HuH-7 (cell line): ENCODE results near the gene EYS.
"Not testable (repeated sequence)": the region's sequence is repeated elsewhere in the genome, so short reads cannot be mapped to it uniquely, and the experiment has no call there.

ENCODE experiments used
- DNase-seq: peaks from one replicate; pipeline ENCODE4 v3.0.0; 2011; ENCODE audit warnings: low spot score

The EYS gene

DNA sequence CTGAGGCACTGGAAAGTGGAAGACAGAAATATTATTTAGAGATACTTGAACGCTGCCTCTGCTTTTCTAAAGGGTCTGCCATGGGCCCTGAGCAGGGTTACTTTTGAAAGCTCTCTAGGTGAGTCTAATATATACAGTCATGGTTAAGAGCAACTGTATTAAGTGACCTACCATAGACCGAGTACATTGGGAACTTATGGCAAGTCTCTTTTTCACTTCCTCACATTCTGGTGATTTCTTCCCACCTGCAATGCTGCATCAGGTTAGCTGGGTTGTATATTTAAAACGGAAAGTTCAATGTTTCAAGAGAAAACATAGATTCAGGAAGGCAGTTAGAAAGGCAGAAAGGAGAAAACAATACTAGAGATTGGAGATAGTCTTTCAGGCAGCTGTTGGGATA is 1916.7 kb downstream of the EYS start:
- DNase-seq, result no peak

DNA sequence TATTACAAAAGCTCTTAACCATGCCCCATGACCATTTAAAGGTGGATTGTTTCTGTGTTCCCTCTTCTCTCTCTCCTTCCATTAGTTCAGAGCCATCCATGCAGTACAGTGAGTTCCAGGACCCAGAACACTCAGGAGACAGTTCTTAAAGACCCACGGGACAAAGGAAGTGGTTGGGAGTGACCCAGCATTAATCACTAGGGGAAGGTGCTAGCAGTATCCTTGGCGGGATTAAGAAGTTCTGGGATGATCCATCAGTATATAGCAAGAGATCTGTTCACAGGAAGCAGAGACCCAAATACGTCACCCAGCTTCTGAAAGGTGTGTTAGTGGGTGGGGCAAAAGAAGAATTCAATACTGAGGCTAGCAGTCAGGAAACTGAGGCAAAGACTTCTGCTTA is 1917.3 kb downstream of the EYS start:
- no peak for DNase-seq

DNA sequence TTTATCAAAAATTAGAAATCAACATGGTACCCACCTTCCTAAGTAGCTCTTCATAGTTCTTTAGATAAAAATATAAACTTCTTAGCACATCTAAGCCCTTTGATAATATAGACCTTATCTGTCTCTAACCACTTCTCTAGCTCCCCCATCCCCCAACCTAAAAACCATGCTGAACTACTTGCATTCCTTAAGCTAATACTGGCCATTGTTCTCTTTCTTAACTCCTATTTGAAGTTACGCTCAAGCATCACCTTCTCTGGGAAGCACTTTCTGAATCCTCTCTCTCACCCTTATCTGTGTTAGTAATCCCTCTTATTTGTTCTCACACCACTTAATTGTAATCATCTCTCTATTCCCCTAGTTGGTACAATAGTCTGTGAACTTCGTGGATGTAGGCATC is 1918.5 kb downstream of the EYS start:
- no peak for DNase-seq

DNA sequence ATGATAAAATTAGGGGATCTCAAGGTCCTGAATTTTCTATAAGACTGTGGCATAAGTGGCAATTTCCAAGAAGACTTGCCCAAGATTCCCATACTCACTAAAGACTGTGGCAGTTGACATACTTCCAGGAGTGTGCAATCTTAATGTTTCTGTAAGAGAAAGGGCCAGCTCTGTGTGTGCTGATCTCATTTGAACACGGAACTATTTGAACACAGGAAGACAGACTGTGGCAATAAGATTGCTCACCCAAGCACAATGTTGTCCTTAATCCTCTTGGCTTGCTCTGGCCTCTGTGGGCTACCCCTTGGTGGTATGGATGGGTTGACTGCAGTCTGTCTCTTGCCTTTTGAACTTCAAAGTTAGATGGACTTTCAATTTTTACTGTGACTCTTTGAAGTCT is 1920.0 kb downstream of the EYS start:
- DNase-seq, result no peak

DNA sequence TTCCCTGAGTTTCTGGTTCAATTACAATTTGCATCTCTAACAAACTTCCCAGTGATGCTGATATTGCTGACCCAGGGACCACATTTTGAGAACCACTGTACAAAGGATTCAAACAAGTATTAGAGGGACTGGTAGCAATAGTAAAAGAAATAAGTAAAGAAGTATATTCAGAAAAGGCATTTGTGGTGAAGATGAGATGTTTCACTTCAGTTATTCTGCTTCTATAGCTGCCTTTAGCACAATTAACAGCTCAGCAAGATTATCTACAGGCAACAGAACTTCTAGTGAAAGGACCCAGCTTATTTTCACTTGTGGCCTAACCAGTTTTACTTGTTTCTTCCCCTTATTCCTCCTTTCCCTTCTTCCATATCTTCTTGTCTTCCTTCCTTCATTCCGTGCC is 1922.0 kb downstream of the EYS start:
- no peak for DNase-seq

DNA sequence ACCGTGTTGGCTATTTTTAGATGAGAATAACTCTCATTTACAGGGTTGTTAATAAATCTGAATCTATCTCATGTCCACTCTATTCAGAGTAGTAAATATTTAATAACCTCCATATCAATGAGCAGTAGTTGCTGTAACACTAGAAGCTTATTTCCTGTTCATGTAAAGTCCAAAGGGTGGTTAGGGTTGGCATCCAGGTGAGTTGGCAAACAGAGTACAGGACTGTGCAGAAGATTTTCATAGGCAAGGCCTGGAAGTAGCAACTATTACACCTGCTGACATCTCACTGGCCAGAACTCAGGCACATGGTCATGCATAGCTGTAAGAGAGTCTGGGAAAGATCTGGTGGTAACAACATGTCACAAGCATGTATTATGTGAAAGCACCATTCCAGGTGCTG is 1923.9 kb downstream of the EYS start:
- no peak for DNase-seq

DNA sequence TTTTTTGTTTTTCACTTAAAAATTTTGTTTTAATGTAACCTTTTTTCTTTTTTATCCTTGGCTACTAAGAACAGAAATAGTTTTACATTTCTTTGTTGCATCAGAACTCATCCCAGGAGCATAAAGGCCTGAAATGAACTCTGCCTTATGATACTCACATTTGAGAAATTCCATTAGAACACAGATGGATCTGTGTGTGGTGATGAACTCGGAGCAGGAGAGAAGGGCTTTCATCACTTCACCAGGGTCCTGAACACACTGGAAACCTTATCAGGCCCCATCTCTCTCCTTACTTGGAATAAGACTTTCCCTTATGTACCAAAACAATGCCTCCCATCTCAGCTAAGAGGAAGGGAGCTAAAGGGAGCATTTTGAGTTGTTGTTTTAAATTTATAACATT is 1932.1 kb downstream of the EYS start:
- DNase-seq, result no peak

DNA sequence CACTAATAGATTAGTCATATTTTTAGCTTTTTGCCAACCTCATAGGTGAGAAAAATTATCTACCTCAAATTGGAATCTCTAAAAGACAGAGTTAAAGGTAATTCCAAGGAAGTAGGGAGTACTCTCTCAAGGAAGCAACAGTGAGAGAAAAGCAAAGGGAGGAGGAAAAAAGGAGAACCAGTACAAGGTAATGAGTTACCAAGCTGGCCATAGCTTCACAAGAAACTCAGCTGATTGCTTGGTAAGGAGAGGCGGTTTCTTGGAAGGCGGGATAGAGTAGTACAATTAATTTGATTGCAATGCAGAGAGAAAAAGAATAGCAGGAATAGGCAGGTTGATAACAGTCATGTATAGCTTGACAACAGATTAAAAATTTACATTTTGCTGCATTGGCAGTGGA is 1933.8 kb downstream of the EYS start:
- DNase-seq, result no peak

DNA sequence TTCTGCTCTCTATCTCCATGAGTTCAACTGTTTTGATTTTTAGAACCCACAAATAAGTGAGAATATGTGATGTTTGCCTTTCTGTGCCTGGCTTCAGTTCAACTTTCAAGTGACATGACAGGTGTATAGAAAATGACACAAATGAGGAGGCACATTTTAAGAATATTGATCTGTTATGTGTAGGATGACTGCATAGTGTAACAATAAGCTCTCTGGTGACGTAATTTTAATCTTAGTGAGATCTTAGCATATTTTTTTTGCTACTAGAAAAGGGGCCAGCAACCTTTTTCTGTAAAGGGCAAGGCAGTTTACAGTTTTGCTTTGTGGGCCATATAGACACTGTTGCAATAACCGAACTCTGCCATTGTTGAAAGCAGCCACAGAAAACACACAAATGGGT is 1941.2 kb downstream of the EYS start:
- DNase-seq, result no peak

DNA sequence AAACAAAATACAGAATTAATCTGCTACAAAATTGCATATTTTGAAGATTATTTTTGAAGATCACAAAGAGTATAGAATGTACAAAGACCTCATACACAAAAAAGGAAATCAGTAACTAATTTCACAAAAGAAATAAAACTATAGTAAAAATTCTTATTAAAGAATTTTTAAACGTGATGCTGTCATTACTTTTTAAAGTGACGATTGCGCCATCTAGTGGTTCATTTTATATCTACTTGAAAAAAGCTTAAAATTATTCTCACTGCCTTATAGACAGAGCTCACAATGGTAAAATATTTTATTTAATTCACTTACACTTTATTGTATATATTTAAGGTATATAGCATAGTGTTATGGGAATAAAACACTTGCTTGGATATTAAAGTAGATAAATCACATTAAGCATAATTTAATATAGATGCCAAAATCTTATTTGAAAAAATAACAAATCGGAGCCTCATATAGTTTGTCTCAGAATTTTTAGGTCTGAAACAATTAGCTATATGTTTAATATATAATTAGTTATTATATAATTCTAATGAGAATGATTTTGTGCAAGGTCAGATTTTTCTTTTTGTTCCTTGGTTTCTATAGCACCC is 1942.6 kb downstream of the EYS start:
- DNase-seq, result no peak

DNA sequence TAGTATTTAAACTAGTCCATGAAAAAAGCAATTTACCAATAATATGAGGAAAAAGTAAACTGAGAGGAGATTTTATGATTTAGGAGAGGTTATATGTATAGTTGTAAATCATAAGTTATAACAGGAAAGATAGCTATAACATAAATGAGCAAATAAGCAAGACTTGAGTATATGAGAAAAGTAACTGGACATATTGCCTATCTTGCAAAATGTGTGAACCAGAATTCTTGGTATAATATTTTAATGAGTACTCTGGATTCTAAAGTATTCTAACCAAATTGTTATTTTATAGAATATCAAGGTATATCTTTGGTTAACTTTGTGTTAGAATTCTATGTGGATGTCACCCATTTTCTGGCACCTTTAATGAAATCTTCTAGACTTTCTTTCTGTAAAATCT is 1946.8 kb downstream of the EYS start:
- no peak for DNase-seq

DNA sequence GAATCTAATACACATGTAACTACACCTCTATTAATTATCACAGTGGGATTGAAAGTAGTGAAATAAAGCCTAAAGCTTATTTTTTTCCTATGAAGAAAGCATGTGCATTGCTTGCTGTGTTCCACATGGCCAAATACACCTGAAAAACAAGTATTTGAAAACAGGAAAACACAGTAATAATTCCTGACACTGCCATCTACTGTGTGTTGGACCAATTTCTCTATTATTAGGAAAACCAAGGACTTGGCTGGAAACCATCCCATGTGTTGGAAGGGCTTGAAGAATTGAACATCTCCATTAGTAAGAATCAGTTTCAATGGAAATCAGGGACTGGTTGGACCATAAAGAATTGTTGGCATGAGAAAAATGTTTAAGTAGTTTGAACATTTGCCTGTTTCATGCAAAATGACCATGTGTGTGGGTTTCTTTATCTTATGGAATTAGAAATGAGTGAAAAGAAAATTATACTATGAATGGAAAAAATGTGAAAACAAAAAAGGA is 1947.4 kb downstream of the EYS start:
- DNase-seq, result no peak

DNA sequence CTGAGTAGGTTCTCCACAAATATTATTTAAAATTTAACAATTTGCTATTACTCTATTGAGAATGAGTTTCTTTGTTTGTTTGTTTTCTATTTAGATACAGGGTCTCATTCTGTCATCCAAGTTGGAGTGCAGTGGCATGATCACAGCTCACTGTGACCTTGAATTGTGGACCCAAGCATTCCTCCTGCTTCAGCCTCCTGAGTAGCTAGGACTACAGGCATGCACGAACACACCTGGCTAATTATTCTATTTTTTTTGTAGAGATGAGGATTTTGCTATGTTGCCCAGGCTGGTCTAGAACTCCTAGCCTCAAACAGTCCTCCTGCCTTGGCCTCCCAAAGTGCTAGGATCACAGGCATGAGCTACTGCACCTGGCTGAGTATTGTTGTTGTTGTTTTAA is 1949.2 kb downstream of the EYS start:
- DNase-seq, result no peak

DNA sequence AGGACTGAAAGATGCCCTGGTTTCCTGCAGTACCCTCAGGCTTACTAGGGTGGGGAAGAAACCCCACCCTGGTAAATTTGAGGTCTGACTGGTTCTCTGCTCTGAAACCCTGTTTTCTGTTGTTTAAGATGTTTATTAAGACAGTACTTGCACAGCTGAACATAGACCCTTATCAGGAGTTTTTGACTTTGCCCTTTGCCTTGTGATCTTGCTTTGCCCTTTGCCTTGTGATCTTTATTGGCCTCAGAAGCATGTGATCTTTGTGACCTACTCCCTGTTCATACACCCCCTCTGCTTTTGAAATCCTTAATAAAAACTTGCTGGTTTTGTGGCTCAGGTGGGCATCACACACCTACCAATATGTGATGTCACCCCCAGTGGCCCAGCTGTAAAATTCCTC is 1949.8 kb downstream of the EYS start:
- not testable (repeated sequence) for DNase-seq

DNA sequence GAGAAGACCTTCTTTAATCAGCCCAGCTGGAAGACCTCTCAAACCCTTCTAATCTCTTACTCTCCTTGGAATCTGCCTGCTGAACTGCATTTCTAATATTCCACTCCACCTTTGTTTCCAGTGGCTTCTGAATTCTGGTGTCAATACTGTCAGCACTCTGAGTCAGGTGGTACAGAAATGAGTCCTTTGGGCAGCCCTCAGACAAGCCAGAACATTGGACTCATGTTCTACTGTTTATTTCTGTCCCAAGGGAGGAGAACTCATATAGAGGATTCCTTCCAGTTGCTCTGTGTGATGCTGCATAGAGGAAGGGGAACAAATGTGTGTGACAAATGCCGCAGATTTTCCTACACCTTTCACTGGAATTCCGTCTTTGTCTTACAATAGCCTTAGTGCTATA is 1956.6 kb downstream of the EYS start:
- DNase-seq, result no peak

DNA sequence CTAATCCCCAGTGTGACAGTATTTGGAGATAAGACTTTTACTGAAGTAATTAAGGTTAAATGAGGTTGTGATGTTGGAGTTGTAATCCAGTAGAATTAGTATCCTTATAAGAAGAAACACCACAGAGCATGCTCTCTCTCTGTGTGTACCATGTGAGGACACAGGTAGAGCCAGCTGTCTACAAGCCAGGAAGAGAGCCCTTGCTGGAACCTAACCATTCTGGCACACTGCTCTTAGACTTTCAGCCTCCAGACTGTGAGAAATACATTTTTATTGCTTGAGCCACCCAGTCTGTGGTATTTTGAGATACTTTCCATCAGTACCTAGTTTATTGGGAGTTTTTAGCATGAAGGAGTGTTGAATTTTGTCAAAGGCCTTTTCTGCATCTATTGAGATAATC is 1961.2 kb downstream of the EYS start:
- no peak for DNase-seq

DNA sequence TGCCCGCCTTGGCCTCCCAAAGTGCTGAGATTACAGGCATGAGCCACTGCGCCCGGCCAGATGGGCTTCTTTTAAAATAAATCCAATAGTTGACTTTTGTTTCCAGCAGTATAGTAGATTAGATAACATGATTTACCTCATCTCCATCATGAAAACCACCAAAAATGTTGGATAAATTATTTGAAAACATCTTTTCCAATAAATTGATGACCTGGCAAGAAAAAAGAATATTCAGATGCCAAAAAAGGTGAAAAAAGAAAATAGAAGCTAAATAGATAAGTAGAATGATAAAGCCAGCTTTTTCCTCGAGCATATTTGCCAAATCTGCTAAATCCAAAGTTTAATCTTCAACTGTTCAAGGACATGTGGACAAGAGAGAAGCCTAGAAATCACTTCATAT is 1962.2 kb downstream of the EYS start:
- DNase-seq, result no peak

DNA sequence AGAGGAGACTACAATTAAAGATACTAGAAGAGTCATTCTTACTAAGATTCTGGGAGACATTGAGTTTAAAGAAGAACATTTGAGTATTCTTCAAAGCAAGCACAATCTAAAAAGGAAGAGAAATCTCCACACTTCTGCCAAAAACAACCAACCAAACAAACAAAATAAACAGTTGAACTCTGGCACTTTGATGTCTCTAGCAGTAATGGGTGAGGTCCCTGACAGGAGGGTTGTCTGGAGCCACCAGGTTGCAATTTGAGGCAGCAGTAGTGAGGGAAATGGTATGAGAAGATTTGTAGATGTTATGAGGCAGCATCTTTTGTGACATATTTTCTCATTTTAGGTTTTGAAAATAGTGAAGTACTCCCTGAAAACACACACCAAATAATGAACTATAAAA is 1963.3 kb downstream of the EYS start:
- no peak for DNase-seq

DNA sequence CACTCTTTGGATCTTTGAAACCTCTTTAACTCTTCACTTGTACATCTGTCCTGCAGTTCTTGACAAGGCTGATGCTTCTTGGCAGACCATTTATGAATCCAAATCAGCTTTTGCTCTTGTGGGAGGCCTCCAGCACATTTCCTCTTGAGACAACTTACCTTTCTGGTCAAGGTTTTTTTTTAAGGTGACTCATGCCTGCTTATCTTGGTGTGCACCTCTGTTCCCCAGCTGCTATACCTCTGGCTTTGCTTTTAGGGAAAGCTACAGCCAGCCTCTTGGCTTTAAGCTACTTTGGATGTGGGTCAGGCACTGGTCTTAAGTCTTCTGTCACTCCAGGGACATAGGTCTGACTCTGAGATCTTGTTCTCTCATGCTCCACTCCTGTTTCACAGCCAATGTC is 1965.0 kb downstream of the EYS start:
- no peak for DNase-seq

DNA sequence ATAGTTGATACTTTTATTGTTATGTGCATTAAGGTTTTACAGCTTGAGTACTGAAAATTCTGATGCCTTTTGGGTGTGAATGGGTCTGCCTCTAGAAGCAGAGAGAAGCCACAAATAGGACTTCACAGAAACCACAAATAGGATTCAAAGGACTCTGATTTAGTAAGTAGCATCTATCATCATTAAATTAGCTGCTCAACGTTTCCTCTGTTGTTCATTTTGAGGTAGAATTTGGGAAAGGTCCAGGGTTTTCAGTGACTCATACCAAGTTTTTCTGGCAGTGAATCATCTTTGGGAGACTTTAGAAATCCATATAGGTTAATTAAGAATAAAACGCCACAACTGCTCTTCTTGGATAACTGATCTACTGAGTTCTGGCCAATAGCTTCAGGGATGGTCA is 1966.3 kb downstream of the EYS start:
- DNase-seq, result no peak

DNA sequence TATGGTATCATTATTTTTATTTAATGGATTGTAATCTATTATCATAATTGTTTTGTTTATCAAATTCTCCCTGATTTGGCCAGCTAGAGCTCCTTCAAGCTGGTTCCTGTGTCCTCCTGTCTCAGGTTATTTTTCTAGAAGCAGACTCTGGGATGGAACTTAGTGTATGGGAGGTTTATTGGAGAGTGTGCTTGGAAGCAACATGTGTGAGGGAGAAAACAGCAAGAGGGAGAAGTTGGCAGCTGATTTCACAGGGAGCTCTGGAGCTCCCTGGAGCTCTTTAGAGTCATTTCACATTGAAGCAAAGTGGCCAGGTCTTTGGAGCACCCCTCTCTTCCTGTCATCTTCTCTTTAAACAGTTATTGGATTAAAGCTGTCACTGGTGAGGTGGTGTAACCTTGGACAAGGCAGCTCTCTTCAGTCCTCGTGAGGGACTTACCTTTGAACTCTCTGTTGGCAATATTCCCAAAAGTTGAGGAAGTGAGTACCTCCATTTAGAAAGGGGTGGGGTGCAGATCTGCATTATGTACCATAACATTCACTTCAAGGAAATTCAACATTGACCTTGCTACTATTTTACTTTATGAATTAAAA is 1967.8 kb downstream of the EYS start:
- no peak for DNase-seq

DNA sequence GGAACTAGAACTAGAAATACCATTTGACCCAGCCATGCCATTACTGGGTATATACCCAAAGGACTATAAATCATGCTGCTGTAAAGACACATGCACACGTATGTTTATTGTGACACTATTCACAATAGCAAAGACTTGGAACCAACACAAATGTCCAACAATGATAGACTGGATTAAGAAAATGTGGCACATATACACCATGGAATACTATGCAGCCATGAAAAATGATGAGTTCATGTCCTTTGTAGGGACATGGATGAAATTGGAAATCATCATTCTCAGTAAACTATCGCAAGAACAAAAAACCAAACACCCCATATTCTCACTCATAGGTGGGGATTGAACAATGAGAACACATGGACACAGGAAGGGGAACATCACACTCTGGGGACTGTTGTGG is 1968.8 kb downstream of the EYS start:
- not testable (repeated sequence) for DNase-seq

DNA sequence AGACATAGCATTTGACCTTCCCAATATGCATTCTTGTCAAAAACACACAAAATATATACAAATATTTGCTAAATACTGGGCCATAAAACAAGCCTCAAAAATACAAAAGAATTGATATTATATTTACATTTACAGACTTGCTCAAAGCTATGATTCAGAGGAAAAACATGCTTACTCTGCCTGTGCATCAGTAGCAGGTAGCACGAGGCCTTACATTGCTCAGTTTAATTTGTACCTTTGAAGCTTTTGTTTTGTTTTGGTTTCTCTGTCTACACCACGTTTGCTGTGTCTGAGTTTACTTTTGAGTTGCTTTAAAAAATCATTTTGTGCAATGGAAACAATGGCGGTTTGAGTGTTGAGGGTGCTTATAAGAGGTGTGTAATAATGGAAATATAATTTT is 1972.1 kb downstream of the EYS start:
- no peak for DNase-seq

DNA sequence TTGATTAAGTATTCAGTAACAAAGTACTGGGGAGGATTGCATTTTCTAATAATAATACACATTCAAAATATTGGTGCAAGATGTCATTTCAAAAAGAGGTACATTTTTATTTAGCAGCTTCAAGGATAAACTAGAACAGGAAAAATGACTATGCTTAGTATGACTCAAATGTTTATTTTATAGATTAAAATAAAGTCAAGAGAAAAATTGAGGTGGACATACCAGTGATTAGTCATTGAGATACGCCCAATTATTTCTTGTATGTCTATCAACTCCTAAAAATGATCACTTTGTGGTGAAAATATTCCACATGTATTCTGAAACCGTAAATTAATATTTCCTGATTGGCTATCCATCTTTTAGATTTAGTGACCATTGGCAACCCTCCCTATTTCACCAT is 1974.7 kb downstream of the EYS start:
- DNase-seq, result no peak
